Dermis blood vessel endothelial cell (primary cell): Measurements from ENCODE around the gene PDPK1. TPM values are rescaled to one million over a fixed set of nuclear protein-coding genes. Genes with fewer than 3 reads are reported as not detected.
"Not testable (repeated sequence)": the region's sequence is repeated elsewhere in the genome, so short reads cannot be mapped to it uniquely, and the experiment has no call there.

Experiments used
- DNase-seq: peaks from one replicate; pipeline ENCODE4 v3.0.0; 2010
- total RNA-seq: library from RNA; depleted of rRNA; stranded (reverse); fragments of >200 nt; gene quantifications from 2 replicates; pipeline ENCODE4 v1.2.3, GENCODE V29; 2014

Gene PDPK1
- total RNA-seq, 1 donor from 2014 or later = 17.9 TPM

DNA sequence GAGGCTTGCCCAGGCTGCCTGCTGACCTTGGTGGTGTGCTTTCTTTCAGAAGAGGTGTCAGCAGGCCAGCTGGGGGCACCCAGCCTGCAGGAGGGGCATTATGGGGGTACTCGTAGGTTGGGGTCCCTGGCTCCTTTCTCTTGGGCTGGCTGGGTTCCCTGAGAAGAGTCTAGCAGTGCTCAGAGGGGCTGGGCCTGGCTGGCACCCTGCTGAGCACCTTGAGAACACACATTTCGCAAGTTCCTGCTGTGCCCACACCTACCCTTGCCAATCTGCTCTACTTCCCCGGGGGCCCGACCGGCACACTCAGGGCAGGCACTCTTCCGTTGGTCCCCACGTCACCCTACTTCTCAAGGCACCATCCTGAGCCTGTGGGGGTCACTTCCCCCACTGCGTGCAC, 11.7 kb upstream of the PDPK1 start:
- DNase-seq = no peak

DNA sequence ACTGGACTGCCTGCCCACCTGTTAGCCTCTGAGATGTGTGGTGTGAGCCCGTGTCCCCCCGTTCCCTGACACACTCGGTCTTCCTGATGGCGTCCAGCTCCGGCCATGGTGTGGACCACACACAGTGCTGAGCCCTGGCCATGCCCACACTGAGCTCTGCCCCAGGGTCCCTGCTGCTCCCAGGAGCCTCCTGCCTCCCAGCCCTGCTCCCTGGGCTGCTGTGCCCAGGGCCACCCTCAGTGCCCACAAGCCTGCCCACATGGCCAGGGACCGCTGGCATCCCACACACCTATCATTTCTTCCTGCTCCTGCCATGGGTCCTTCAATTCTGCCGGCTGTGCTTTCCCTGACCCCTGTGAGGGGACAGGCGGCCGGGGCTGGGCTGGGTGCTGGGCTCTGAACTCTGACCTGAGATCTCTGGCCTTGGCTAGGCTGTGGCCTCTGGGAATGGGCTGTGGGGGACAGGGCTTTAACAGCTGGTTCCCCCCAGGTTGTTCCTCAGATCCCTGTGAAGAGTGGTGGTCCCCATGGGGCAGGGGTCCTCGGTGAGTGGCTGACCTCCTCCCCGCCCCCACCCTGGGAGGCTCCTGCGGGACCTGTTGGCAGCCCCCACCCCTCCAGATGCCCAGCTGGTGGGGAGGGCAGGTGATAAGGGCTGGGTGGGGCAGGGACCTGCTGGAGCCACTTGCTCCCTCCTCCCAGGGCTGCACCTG, 10.6 kb upstream of the PDPK1 start:
- no peak for DNase-seq

DNA sequence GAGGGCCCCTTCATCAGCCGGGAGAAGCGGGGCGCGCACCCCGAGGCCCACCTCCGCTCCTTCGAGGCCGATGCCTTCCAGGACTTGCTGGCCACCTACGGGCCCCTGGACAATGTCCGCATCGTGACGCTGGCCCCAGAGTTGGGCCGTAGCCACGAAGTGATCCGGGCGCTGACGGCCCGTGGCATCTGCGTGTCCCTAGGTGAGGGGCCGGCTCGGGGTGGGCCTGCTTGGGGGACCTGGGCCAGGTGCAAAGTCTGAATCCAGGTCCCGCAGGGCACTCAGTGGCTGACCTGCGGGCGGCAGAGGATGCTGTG, 10.1 kb upstream of the PDPK1 start:
- no peak for DNase-seq

DNA sequence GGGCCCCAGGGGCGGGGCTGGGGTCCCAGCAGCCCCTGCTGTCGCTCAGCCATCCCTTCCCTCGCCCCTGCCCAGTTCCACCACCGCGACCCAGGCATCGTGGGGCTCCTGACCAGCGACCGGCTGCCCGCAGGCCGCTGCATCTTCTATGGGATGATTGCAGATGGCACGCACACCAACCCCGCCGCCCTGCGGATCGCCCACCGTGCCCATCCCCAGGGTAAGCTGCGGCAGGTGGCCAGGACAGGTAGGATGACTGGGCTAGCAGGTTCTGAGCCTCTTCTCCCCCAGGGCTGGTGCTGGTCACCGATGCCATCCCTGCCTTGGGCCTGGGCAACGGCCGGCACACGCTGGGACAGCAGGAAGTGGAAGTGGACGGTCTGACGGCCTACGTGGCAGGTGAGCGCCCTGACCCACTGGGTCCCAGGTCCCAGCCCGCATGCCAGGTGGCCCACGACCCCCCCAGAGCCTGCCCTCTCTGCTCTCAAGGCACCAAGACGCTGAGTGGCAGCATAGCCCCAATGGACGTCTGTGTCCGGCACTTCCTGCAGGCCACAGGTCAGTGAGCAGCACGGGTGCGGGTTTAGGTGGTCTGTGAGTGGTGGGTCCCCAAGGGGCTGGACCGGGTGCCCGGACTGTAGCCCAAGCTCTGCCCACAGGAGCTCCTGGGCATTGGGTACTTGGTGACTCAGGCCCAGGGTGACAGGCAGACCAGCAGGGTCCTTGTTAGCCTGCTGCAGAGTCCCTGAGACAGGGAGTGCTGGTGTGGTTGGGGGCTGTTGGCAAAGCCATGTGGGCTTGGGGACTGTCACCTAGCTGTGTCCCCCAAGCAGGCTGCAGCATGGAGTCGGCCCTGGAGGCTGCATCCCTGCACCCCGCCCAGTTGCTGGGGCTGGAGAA, 9.4 kb upstream of the PDPK1 start:
- DNase-seq = no peak

DNA sequence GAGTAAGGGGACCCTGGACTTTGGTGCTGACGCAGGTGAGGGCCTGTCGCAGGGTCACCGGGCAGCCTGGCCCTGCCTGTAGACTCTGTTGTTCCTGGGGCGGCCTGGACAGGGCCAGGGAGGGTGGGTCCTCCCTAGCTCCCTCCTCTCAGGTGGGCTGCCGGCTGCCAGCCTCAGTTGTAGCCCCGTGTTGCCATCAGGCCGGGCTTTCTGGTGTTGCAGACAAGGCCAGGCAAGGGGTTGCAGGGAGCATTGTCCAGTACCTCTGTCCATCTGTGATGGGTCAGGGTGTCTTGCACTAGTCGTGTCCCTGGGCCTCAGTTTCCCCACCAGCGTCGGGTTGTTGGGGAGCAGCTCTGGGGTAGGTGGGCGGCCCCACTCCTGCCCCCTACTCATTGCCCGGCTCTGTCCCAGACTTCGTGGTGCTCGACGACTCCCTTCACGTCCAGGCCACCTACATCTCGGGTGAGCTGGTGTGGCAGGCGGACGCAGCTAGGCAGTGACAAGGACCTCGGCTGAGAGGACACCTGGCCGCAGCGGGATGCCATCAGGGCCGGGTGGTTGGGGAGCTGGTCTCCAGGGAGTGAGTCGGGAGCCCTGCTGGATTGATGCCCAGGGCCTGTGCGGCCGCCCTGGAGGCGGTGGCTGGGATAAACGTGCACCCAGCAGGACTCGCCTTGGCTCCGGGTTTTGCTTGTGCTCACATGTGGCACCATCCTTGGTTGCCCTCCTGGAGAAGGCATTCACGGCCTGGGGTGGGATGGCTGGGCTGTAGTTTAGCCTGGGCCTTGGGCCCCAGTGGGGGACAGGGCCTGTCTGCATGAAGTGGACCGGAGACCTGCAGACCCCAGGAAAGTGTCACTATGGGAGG, 8.5 kb upstream of the PDPK1 start:
- DNase-seq = no peak

DNA sequence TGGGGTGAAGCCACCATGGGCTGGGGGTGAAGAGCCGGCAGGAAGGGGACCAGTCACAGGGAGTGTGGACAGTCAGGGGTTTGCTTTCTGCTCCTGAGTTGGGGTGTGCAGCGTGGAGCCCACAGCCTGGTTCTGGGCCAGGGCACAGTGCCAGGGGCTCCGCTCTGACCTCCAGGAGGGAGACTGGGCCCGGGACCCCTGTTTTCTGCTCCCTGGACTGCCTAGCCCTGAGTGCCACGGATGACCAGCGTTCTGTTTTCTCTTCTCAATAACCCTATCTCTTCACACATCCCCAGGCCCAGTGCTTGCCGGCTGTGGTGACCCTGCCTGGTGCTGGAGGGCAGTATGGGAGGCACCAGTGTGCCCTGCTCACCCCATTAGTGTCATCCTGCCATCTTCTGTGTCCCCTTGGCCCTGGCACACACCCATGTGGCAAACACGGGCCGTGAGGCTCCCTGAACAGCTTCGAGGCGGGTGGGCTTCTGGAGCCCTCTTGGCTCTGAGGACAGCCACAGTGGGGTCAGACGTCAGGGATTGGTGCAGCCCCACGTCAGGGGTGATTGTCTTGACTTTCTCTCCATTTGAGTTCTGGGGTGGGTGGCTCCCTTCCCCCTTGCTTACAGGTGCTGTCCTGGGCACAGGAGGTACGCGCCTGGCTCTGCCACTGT, 7.7 kb upstream of the PDPK1 start:
- no peak for DNase-seq

DNA sequence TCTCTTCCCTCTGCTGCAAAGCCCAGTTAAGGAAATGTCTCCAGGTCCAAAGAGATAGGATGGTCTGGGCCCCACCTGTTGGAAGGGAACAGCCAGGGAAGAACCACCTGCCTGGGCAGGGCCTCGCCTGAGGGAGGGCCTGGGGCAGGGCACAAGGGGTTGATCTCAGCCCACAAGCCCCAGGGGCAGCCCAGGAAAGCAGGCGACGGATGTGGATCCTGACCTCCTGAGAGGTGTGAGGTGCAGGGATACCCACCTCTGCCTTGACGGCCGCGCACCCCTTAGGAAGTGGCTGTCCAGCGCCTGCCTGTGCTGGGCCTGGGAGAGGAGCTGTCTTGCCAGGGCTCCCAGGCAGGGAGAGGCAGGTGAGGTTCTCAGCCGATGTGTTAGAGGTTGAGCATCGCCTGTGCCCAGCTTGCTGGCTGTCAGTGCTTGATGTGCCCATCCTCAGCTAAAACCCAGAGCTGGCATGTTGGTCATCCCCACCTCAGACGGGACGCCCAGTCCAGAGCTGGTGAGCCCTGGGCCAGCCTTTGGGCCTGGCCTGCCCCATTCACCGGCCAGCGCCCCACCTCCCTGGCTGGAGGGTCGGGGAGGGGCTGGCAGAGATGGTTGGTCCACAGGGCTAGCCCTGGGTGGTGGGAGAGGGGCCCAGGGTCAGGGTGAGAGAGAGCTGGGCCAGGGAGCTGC, 7.0 kb upstream of the PDPK1 start:
- no peak for DNase-seq

DNA sequence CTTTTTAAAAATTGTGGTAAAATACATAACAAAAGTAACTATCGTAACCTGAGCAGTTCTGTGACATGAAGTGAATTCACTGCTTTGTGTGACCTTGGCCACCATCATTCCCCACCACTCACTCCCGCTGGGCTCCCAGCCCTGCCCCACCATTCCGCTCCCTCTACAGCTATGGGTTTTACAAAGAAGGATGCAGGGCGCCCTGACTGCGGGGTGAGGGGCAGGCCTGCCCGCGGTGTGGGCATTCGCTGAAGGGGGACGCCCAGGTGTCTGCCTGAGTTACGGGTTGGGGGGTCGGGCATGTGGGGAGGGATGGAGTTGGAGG, 6.5 kb upstream of the PDPK1 start, which contains the start of gene CEMP1:
TSS of gene CEMP1 (minus strand) at position 38 of the 325 bp plus-strand sequence. CDS start 335 bp downstream, outside the sequence.
- DNase-seq = no peak

DNA sequence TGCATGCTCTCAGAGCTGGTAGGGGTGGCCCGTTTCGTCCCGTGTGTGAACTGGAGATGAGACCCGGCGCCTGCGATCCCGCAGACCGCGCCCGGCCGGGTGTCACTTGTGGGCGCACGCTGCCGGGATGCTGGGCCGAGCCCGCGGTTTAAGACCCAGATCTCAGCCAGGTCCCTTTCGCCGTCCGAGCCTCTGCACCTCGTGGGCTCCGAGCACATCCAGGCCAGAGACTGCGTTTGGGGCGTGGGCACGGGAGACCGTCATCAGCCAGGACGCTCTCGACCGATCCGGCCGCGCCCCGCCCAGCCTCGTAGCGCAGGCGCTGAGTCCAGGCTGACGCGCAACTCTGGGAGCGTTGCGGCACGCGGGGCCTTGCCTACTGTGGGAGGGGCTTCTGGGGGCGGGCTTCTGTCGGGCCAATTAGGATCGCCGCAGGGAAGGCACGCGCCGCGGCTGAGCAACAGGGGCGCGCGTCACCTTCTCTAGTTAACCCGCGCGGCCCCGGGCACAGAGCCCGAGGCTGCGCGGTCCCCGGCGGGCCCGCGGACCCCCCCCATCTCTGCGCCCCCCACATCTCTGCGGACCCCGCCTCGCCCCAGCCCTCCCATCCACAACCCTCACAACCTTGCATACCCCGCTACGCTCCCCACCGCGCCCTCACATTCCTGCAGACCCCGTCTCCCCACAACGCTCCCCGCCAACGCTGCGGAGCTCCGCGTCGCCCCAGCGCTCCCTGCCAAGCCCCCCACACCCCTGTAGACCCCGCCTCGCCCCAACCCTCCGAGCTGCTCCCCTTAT, 5.9 kb upstream of the PDPK1 start:
- peak; percentile 98 for DNase-seq

DNA sequence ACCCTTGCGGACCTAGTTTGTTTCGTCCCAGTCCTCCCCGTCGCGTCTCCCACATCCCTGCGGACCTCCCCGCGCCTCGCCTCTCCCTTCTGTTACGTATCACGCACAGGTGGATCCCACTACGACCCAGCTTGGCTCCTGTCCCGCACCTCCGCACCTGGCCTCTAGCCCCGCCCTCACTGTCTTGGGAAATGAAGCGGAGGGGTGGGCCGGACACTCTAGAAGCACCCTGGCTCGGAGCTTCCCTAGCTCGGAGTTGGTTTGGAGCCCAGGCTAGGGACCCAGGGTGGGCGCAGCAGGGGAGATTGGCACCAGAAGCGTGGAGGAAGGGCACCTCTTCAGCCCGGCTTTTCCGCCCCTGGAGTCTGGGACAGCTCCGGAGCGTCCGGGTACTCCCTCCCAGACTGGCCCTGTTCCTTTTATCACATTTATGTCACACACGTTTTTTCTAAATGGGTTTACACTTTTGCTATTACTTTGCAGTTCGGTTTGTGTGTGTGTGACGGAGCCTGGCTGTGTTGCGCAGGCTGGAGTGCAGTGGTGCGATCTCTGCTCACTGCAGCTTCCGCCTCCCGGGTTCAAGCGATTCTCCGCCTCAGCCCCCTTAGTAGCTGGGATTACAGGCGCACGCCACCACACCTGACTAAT, 5.2 kb upstream of the PDPK1 start:
- DNase-seq = peak; percentile 52

DNA sequence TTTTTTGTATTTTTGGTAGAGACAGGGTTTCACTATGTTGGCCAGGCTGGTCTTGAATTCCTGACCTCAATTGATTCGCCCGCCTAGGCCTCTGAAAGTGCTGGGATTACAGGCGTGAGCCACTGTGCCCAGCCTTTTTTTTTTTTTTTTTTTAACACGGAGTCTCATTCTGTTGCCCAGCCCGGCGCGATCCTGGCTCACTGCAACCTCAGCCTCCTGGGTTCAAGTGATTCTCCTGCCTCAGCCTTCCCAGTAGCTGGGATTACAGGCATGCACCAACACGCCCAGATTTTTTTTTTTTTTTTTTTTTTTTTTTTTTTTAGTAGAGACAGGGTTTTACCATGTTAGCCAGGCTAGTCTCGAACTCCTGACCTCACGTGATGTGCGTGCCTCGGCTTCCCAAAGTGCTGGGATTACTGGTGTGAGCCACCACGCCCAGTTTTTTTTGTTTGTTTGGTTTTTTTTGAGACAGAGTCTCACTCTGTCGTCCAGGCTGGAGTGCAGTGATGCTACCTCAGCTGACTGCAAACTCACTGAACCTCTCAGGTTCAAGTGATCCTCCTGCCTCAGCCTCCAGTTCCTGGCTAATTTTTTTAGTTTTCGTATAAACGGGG, 4.6 kb upstream of the PDPK1 start:
- not testable (repeated sequence) for DNase-seq

DNA sequence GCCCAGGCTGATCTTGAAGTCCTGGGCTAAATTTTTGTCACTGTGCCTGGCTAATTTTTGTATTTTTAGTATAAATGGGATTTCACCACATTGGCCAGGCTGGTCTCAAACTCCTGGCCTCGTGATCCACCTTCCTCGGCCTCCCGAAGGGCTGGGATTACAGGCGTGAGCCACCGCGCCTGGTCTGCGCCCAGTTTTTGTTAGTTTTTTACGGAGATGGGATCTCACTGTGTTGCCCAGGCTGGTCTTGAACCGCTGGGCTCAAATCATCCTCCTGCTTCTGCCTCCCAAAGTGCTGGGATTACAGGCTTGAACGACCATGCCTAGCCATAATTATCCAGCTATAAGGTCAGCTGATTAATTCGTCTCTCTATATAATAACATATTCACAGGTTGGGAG, 3.9 kb upstream of the PDPK1 start:
- DNase-seq = no peak

DNA sequence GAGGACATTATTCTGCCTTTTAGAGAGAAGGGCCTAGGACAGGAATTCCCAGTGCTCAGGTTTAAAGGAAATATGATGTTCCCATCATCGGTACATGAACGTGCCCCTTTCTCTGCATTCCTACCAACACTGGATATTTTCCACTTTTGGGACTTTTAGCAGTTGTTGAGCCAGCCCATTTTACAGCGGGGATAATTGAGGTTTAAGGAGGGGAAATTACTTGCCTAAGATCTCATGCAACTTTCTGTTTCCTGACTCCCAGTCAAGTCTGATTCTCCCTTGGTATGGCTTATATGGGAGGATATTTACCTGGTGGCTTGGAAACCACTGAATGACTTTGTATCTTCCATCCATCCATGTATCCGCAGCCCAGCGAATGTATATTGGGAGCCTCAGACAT, 3.5 kb upstream of the PDPK1 start:
- DNase-seq = not testable (repeated sequence)

DNA sequence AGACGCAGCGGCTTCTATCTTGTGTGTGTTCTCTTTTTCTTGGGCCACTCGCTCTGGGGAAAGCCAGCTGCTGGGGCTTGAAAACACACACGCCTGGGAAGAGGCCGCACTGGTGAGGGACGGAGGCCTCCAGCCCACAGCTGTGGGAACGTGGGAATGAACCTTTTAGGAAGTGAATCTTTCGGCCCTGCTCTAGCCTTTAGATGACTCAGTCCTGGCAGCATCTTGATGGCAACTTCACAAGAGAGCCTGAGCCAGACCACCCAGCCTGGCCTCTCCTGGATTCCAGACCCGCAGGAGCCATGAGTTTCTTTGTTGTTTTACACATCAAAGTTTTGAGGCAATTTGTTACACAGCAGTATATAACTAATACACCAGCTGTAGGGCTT, 2.2 kb upstream of the PDPK1 start:
- no peak for DNase-seq

DNA sequence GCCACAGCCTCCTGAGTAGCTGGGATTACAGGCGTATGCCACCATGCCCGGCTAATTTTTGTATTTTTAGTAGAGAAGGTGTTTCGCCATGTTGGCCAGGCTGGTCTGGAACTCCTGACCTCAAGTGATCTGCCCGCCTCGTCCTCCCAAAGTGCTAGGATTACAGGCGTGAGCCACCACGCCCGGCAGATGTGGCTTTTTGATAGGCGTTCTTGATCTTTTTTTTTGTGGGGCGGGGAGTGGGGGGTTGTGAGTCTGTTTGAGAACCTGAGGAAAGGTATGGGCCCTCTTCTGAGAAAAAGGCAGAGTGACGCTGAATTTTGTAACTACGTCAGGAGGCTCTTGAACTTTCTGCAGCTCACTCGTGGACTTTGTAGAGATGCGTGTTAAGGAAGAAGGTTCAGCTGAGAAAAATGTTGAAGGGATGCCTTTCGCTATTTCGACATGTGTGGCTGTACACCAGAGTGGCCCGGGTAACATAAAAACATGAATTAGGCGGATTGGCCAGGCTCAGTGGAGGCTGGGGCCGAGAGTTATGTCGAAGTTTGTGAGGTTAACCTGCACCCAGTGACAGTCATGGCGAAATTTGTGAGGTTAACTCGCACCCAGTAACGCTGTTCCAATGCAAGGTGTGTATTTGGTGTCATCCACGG, 1.5 kb downstream of the PDPK1 start:
- not testable (repeated sequence) for DNase-seq

DNA sequence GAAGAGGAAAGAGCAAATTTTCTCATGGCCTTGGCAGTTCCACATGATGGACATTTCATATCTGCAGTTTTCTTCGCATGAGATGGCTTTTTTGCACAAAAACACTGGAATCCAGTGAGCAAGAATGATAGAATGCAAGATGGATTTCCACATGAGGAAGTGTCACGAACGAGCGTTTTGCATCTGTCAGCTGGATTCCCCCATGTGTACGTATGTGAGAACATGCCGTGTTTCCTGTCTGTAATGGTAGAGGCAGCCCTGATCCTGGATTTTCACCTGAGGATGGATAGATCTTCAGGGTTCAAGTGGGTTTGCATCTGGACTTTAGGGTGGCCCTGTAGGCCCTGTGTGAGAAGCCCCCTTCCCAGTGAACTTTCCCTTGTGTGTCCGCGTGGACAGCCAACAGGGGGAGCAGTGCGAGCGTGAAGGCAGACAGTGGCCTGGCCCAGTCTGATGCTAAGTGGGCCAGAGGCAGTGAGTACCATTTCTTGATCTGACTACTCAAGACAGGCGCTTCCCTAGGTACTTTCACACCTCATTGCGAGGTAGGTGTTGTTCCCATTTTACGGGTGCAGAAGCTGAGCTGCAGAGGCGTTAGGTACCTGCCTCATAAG, 2.1 kb downstream of the PDPK1 start:
- DNase-seq = peak; percentile 50

DNA sequence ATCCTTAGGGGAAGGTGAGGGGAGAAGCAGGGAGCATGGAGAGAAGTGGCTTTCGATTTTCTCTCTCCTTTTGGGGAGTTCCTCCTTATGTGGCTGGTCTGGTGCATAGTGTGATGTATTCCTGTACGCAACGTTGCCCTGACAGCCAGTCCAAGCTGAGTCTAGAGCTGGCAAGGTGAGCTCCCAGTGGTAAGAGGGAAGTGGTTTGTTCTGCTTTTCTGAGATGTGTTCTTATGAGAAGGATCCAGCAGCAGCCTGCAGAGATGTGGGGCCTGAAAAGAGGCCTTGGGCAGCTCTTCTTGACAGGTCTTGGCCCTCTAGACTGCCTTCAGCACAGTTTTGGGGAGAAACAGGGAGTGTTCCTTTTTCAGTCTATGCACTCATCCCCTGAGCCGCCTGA, 3.1 kb downstream of the PDPK1 start:
- DNase-seq = not testable (repeated sequence)

DNA sequence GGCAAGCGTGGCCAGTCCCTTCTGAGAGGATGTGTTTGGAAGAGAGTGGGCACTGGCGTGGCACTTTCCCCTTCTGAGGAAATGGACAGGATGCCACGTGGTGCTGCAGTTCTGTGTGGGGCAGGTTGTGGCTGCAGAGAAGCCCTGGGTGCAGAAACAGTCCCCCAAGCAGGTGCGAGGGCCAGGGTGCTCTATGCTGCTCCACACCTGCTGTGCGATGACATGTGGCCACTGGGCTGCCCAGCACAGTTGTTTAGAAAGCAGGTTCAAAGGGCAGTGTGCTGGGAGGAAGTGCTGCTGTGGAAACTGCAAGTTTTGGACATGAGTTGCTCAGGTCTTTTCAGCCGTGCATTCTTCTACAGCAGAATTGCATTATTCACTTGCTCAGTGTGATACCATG, 3.6 kb downstream of the PDPK1 start:
- peak; percentile 35 for DNase-seq

DNA sequence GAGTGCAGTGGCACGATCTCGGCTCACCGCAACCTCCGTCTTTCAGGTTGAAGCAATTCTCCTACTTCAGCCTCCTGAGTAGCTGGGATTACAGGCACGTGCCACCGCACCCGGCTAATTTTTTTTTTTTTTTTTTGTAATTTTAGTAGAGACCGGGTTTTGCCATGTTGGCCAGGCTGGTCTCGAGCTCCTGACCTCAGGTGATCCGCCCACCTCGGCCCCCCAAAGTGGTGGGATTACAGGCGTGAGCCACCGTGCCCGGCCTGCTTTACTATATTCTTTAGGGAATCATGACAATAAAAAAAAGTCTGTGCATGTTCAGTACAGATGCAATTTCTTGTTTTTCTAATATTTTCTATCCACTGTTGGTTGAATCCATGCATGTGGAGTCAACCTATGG, 6.0 kb downstream of the PDPK1 start:
- not testable (repeated sequence) for DNase-seq
